ENCODE results near the gene ARHGAP25. TPM values are rescaled to one million over a fixed set of nuclear protein-coding genes. Genes with fewer than 3 reads are reported as not detected.

Gene ARHGAP25
- total RNA-seq, 2 donors from 2014 or later = 4.2 to 6.6 TPM

DNA sequence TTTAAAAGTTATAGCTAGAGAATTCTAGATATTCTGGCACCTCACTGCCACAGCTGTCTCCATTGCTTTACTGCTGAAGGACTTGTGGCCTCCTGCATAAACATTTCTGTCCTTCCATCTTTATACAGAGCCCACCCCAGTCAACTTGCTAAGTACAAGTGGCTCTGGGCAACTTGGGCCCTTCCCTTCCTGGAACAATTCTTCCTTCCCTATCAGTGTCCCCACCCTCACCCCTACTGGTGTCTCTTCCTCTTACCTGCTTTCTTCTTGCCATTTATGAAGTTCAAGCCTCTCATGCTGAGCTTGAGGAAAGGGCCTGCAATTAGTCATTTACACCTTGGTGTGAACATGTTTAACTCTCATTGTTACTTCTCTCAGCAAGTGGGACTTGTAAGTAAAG, 45.0 kb downstream of the ARHGAP25 start:
- ATAC-seq = no peak
- intact Hi-C loops (cut with DNase I) = no loop called here
- TF ChIP-seq, protein P1, sequence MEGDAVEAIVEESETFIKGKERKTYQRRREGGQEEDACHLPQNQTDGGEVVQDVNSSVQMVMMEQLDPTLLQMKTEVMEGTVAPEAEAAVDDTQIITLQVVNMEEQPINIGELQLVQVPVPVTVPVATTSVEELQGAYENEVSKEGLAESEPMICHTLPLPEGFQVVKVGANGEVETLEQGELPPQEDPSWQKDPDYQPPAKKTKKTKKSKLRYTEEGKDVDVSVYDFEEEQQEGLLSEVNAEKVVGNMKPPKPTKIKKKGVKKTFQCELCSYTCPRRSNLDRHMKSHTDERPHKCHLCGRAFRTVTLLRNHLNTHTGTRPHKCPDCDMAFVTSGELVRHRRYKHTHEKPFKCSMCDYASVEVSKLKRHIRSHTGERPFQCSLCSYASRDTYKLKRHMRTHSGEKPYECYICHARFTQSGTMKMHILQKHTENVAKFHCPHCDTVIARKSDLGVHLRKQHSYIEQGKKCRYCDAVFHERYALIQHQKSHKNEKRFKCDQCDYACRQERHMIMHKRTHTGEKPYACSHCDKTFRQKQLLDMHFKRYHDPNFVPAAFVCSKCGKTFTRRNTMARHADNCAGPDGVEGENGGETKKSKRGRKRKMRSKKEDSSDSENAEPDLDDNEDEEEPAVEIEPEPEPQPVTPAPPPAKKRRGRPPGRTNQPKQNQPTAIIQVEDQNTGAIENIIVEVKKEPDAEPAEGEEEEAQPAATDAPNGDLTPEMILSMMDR (IDR thresholded peaks at IDR 0.05) = no peak
- no peak for TF ChIP-seq POLR2A (IDR thresholded peaks at IDR 0.05)
- no peaks in the 10 kb centered on the region for H3K4me1 ChIP-seq
- H3K36me3 ChIP-seq (replicated peaks in 1 of 2; ENCODE audit: insufficient read depth in 1 of 2, low read depth in 2 of 2) = no peaks in the 10 kb centered on the region
- no peak for DNase-seq
- no peaks in the 10 kb centered on the region for H3K27me3 ChIP-seq
- no peak overlapping the region for H3K4me3 ChIP-seq
- no peaks in the 10 kb centered on the region for H3K9me3 ChIP-seq
- H3K27ac ChIP-seq = no peak overlapping the region

DNA sequence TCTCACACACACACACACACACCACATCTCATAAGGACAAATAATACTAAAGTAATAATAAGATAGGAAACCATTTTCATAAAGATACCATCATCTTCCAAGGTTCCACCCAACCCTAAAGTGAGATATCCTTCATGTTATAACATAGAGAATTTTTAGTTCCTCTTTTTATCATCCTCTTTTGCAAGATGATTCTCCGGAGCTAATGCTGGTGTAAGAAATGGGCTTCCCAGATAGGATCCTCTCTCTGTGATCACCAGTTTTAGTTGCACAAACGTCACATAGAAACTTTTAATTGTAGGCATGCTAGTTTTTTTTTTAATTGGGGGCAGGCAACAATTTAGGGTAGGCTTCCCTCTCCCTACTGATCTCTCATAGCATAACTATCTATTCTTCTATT, 49.6 kb downstream of the ARHGAP25 start:
- no peak for ATAC-seq
- Histone ChIP-seq H3K27ac (no peak overlapping the region), H3K4me3 (no peak overlapping the region), H3K36me3 (replicated peaks in 1 of 2; ENCODE audit: insufficient read depth in 1 of 2, low read depth in 2 of 2) (no peaks in the 10 kb centered on the region), H3K4me1 (no peaks in the 10 kb centered on the region), H3K27me3 (no peaks in the 10 kb centered on the region), H3K9me3 (no peaks in the 10 kb centered on the region)
- DNase-seq = no peak
- TF ChIP-seq, protein P1 (IDR thresholded peaks at IDR 0.05) = no peak
- TF ChIP-seq POLR2A (IDR thresholded peaks at IDR 0.05) = no peak
- 54 to 69% methylated on average over 2 of the region's 2 CpGs for WGBS, 2 donors
- intact Hi-C loops (cut with DNase I) = no loop called here

DNA sequence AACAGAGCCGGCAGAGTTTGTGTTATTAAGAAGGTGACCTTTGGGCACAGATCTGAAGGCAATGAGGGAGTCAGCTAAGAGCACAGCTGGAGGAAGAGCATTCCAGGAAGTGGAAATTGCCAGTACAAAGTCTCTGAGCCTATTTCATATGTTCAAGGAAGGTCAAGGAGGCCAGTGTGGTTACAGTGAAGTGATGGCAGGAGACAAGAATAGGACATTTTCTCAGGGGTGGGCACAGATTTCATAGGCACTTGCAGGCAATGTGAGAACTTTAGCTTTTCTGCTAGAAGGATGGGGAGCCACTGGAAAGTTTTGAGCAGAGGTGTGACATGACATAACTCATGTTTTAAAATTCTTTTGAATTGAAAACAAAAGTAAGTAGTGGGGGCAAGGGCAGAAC, 50.3 kb downstream of the ARHGAP25 start:
- Histone ChIP-seq H3K4me1 (no peaks in the 10 kb centered on the region), H3K27ac (no peak overlapping the region), H3K36me3 (replicated peaks in 1 of 2; ENCODE audit: insufficient read depth in 1 of 2, low read depth in 2 of 2) (no peaks in the 10 kb centered on the region), H3K9me3 (no peaks in the 10 kb centered on the region), H3K27me3 (no peaks in the 10 kb centered on the region), H3K4me3 (no peak overlapping the region)
- TF ChIP-seq POLR2A (IDR thresholded peaks at IDR 0.05) = no peak
- TF ChIP-seq, protein P1 (IDR thresholded peaks at IDR 0.05) = no peak
- intact Hi-C loops (cut with DNase I) = no loop called here
- ATAC-seq = no peak
- WGBS, 2 donors = 19 to 24% methylated on average over 1 of the region's 1 CpG
- no peak for DNase-seq

DNA sequence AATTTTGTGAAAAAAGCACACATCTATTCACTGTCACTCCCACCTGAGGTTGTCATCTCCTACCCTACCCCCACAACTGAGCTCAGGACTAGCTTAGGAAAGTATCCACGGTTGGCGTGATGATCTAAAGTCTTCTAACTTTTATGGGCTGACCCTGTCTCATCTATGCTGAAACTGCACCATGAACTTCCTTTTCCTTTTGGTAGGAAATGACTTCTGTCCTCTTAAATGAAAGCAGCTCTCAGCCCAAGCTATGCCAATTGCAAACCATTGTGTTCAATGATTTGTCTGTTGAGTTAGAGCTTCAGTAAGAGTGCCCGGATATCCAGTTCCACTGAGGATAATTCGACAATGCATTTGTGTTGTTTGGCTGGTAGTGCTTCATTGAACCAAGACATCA, 52.7 kb downstream of the ARHGAP25 start:
- H3K36me3 ChIP-seq (replicated peaks in 1 of 2; ENCODE audit: insufficient read depth in 1 of 2, low read depth in 2 of 2) = no peaks in the 10 kb centered on the region
- 61 to 62% methylated on average over 4 of the region's 4 CpGs for WGBS, 2 donors

DNA sequence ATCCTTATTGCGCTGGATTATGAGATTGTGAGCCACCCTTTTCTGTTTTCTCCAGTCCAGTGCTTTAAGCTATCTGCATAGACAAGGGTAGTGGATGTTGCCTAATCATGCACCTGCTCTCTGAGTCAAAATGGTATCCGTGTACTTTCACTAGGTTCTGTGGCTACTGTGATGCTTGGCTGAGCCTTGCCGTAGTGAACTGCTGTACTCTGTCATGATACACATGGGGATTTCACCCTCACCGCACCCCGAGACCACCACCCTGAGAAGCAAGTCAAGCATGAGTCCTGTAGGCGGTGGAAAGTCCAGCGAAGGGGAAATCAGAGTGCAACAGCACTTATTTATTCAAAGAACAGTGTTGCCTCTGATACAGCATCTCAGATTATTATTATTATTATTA, 55.0 kb downstream of the ARHGAP25 start:
- 94 to 96% methylated on average over 7 of the region's 7 CpGs for WGBS, 2 donors
- ATAC-seq (no peak), DNase-seq (no peak)
- TF ChIP-seq POLR2A (IDR thresholded peaks at IDR 0.05) = no peak
- TF ChIP-seq, protein P1 (IDR thresholded peaks at IDR 0.05) = no peak
- intact Hi-C loops (cut with DNase I) = no loop called here
- H3K36me3 ChIP-seq (replicated peaks in 1 of 2; ENCODE audit: insufficient read depth in 1 of 2, low read depth in 2 of 2) = no peaks in the 10 kb centered on the region
- no peaks in the 10 kb centered on the region for H3K4me1 ChIP-seq
- no peaks in the 10 kb centered on the region for H3K9me3 ChIP-seq
- no peaks in the 10 kb centered on the region for H3K27me3 ChIP-seq
- H3K4me3 ChIP-seq = no peak overlapping the region
- H3K27ac ChIP-seq = no peak overlapping the region

More for the DNA sequence above, 52.7 kb downstream of the ARHGAP25 start:
- Histone ChIP-seq H3K4me1 (no peaks in the 10 kb centered on the region), H3K27me3 (no peaks in the 10 kb centered on the region), H3K27ac (no peak overlapping the region), H3K4me3 (no peak overlapping the region), H3K9me3 (no peaks in the 10 kb centered on the region)
- TF ChIP-seq, protein P1 (IDR thresholded peaks at IDR 0.05) = no peak
- no peak for TF ChIP-seq POLR2A (IDR thresholded peaks at IDR 0.05)
- no peak for DNase-seq
- no peak for ATAC-seq
- intact Hi-C loops (cut with DNase I) = no loop called here

Measured in body of pancreas (tissue), 4 donors.